HG03135 (cell line): ENCODE measurements around the gene EPB41L1.

Source experiments
- ATAC-seq: cut with Tn5 transposase; IDR thresholded peaks from one replicate; pipeline ENCODE4 v1.9.1; 2021; ENCODE audit warnings: mild to moderate bottlenecking, moderate library complexity; ENCODE audit not compliant: unreplicated experiment

Gene EPB41L1

GRCh38 chr20:36184816-36185776, 30.6 kb downstream of the EPB41L1 start:
- no peak for ATAC-seq

DNA sequence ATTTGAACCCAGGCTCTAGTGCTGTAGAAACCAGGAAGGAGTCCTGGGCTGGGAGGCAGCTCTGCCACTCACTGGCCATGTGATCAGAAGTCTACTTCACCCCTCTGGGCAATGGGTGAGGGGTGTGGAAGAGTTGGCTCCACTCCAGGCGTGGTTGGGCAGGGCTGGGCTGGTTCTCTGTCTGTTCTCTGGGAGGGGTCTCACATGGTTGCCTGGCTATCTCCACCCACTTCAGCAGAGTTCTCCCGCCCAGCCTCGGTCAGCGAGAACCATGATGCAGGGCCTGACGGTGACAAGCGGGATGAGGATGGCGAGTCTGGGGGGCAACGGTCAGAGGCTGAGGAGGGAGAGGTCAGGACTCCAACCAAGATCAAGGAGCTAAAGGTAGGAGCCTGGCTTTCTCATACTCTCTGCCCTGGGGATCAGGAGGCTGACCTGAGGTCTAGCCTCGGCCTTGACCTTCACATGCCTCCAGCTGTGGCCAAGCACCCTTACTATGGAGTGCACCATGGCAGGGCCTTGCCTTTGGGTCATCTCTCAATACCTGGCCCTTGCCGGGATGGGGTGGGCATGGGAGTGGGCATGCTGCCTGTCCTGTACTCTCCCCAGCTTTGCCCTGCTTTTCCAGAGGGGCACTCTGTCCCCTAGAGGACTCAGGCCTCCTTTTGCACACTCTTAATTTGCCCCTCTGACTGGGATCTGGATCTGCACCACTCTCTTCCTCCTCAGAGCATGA, 39.6 kb downstream of the EPB41L1 start:
- no peak for ATAC-seq

GRCh38 chr20:36196676-36197075, 42.1 kb downstream of the EPB41L1 start:
- no peak for ATAC-seq

- ATAC-seq, result no peak
Observed at GRCh38 chr20:36197271-36197670, 42.7 kb downstream of the EPB41L1 start.

DNA sequence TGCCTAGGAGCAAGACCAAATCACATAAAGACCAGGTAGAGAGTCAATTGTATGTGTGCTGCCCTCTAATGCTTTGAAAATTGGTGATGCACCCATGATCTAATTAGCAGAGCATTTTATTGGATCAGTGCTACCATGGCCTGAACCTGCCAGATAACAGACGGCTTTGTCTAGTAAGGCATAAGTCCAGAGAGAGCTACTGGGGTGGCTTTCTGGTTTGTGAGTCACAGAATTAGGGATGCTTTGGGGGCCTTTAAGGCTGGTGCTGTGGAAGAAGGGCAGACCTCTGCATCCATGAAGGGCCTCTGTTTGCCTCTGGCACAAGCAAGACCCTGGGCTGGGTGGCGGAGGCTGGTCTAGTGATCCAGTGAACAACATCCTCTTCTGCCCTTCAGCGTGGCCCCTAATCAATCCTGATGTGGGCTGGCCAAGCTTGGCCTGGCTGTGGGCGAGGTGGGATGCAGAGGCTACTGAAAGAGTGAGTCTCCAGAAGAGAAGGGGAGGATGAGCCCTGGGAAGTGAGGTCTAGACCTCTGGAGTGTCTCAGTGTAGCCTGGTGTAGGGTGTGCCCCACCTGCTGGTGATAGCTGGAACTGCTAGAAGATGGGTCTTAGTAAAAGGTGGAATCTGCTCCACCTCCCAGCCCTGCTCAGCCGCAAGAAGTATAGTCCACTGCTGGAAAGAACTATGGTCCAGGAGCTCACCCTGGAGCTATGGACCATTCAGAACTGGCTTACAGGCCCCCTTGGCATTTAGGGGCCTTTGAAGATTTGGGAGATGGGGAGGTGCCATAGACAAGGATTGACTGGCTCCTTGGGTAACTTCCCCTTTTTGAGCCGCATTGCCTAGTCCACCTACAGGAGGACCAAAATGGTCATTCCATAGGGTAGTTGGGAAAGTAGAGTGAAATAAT, 45.1 kb downstream of the EPB41L1 start:
- no peak for ATAC-seq

- ATAC-seq, result no peak
Observed at GRCh38 chr20:36200451-36200850, 45.9 kb downstream of the EPB41L1 start.

- ATAC-seq, result no peak
Observed at GRCh38 chr20:36201198-36201597, 46.7 kb downstream of the EPB41L1 start.

DNA sequence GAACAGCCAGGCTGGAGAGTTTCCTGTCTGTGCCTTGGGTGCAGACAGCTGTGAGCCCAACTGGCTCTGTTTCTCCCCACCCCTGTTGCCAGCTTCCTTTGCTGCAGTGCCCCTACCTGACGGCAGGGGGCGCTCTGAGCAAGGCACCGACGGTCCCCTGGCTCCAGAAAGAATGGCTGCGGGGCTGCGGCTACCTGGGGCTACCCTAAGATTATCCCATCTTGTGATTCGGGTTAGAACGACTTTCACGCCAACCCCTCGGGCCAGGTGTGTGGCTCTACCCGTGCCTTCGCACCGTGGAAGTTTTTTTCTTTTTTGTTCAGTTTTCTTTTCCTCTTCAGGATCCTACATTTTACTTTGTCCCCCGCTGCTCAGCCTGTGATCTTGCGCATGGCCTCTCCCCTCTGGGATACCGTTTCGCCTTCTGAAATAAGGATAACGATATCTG, 48.4 kb downstream of the EPB41L1 start:
- ATAC-seq, result no peak

- ATAC-seq, result no peak
Observed at GRCh38 chr20:36203861-36204260, 49.3 kb downstream of the EPB41L1 start.

GRCh38 chr20:36205026-36205425, 50.5 kb downstream of the EPB41L1 start:
- no peak for ATAC-seq

DNA sequence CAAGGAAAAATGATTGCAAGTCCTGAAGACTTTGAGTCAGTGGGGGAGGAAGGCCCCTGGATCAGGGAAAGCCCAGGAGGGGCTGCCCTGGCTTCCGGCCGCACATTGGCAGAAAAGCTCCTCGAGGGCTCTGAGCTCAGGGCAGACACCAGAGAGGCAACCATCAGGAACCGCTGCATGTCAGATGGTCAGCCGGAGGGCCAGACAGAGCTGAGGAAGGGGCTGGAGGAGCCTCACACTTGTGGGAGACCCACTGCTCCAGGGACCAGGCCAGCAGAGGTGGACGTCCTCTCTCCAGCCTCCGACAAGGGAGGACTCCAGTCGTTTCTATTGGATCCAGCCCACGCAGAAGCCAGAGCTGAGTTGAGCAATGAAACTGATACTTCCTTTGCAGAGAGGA, 51.5 kb downstream of the EPB41L1 start:
- ATAC-seq, result no peak

DNA sequence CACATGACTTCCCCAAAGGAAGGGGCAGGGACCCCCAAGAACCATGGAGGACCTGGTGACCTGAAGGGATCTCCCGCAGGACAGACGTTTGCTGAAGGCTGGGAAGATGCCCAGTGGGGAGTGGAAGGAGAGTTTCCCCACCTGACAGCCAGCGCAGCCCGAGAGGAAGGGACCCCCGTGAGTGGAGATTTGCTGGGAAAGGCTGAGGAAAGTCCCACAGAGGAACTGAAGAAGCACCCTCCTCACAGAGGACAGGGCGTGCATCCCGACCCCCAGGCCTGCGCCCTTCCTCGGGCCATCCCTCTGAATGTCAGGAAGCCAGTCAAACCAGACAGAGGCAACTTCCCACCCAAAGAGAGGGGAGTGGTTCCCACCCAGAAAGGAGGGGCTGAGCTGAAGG, 52.1 kb downstream of the EPB41L1 start:
- ATAC-seq, result no peak

DNA sequence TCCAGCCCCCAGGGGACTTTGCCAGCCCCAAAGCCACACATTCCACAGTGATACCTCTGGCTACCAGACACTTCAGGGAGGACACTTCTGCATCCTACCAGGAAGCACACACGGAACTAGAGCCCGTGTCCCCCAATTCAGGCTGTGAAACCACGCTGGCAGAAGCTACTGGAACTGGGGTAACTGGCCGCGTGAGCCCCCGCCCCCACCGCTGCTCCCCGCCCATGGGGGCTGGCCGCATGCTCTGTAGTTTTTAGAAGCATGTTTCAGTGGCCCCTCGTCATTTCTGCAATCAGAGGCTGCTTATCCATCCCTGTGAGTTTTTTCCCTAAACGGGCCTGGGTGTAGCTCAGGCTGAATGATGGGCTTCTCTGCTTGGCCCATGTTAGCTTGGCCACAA, 53.1 kb downstream of the EPB41L1 start:
- no peak for ATAC-seq

GRCh38 chr20:36208257-36208656, 53.7 kb downstream of the EPB41L1 start:
- no peak for ATAC-seq

DNA sequence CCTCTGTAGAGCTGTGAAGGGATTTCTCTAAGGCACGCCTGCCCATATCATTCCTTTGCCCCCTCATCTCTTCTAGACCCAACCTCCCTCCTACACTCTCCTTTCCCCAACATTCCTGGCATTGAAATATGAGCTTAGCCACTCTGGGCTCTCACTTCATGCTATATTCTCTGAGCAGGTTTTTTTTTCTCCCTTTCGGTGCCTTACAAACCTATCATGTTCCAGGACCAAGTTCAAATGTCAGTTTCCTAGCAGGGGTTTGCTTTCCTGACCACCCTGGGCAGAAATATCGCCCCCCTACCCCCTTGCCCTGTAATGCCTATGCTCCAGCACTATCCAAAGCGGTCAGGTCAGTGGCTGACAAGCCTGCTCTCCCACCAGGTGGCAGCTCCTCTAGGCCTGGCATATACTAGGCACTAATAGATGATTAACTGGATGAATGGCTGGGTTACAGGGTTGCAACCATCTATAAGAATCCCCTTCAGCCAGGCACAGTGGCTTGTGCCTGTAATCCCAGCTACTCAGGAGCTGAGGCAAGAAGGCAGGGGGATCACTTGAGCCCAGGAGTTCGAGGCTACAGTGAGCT, 56.0 kb downstream of the EPB41L1 start:
- no peak for ATAC-seq

GRCh38 chr20:36213362-36213761, 58.8 kb downstream of the EPB41L1 start:
- no peak for ATAC-seq

DNA sequence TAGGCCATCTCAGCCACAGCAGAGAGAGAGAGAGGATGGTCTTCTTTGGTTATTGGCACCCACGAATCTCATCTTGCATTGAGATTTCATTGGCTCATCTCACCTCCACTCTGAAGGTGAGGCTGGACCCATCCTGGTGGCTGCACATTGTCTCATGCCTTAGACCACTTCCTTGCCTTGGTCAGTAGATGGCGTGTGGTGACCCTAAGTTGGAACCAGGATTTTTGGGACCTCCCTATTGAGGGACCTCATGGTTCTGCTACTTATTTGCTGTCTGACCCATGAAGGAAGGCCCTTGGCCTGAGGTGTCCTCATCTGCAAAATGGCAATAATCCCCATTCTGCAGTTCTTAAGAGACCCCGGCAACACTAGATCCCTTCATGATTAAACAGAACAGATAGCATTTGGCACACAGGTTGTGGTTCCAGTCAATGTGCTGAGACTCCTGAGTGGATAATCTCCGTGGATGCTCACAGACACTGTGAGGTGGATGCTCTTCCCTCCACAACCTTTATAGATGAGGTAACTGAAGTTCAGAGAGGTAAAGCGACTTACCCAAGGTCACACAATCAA, 60.2 kb downstream of the EPB41L1 start:
- ATAC-seq, result no peak

DNA sequence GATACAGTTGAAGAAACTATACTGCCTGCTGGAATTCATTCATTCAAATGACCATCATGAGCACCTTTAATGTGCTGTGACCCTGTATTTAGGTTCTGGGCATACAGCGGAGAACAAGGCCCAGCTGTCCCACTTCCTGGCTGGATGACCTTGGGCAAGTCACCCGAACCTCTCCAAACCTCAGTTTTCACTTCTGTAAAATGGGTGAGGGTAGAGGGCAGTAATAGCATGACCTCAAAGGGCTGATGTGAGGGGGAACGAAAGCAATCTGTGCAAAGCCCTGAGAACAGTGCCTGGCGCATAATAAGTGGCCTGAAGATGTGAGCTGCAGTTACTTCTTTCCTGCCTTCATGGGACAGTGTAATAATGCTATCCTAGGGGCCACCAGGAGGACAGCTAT, 61.2 kb downstream of the EPB41L1 start:
- no peak for ATAC-seq

DNA sequence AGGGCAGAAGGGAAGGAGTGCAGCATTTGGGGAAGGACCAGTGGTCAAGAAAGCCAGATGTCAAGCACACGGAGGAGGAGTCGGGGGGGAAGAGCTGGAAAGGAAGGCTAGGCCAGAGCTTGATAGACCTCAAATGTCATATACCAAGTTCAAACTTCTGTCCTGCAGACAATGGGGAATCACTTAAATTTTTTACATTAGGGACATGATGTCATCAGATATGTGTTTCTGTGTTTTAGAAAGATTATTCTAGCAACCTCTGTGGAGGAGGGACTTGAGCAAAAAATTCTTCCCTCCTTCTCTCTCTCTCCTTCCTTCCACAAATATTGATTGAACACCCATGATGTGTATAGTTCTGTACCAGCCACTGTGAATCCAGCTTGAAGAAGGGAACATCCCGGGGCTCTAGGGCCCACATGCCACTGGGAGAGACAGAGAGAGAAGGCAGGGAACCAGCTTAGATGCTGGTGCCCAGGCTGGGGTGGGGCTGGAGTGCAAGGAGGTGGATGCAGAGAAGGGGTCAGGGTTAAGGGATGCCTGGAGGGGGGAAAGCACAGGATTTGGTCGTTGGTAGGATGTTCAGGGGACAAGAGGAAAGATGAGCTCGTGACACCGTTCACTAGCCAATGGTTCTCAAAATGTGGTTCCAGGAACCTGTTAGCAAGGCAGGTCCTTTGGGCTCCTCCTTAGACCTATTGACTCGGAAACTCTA, 61.9 kb downstream of the EPB41L1 start:
- no peak for ATAC-seq

GRCh38 chr20:36217226-36217625, 62.7 kb downstream of the EPB41L1 start:
- ATAC-seq, result no peak
